Activated CD4-positive, alpha-beta T cell treated with anti-CD3 and anti-CD28 coated beads, Interleukin-2, Interleukin-4, amounts not matched to agents 100 ng/mL and 50 ng/mL, durations not matched to agents 16 hours and 8 hours (primary cell): ENCODE results near the gene ANXA3.
"Not testable (repeated sequence)": the region's sequence is repeated elsewhere in the genome, so short reads cannot be mapped to it uniquely, and the experiment has no call there.

ENCODE experiments used
- DNase-seq: peaks from one replicate; pipeline ENCODE4 v3.0.0-alpha.2; 2020; ENCODE audit warnings: low spot score

Gene ANXA3

DNA sequence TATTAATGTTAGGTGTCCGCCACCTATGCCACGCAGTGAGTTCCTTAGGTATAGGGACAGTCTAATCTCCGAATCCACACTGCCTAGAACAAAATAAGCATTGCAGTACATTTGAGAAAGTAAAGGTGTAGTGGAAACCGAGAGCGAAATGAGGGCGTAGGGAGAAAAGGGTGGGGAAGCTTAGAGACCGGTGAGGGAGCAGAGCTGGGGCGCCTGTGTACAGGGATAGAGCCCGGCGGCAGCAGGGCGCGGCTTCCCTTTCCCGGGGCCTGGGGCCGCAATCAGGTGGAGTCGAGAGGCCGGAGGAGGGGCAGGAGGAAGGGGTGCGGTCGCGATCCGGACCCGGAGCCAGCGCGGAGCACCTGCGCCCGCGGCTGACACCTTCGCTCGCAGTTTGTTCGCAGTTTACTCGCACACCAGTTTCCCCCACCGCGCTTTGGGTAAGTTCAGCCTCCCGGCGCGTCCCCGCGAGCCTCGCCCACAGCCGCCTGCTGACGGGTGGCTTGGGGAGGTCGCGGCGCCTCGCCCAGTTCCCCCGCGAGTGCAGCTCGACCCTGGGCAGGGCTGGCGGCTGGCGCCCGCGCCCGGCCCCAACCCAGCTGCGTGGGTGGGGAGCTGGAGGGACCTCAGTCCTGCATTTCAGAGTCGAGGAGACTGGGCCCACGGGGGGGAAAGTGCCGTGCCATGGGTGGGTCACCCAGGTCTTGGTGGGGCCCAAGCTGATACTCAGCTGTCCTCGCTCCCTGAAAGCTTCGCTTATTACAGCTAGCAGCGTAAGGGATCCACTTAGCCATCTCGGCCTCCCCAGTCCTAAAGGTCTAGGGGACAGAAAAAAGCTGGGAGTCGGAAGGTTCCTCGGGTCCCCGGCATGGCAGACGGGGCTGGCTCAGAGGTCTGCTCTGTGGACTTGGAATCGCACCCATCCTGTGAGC lies at the start of gene ANXA3:
Gene ANXA3, plus strand, starts transcription at position 351 of the 932 bp plus-strand sequence. CDS start 2,704 bp downstream, outside the sequence.
- no peak for DNase-seq

- not testable (repeated sequence) for DNase-seq
These were observed 45.3 kb upstream of the ANXA3 start for GRCh38 chr4:78506260-78506659.

- no peak for DNase-seq
These were observed 42.5 kb upstream of the ANXA3 start for GRCh38 chr4:78509043-78509442.

DNA sequence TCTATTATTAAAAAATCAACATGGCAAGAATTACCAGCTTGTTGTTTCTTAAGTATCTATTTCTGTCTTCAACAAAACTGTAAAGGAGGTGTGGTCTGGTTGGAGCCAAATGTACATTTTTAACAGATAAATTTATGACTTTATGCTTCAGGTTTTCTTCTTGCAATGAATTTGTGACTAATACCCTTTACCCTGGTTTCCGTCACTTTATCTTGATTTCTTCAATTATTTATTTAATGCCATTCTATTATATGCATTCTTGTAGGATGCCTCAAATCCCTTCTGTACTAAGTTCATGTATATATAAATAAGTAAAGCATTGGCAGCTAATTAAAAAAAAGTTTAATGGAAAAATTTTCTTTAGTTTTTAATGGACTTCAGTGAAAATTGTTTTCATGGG lies 41.5 kb upstream of the ANXA3 start:
- DNase-seq: no peak

DNA sequence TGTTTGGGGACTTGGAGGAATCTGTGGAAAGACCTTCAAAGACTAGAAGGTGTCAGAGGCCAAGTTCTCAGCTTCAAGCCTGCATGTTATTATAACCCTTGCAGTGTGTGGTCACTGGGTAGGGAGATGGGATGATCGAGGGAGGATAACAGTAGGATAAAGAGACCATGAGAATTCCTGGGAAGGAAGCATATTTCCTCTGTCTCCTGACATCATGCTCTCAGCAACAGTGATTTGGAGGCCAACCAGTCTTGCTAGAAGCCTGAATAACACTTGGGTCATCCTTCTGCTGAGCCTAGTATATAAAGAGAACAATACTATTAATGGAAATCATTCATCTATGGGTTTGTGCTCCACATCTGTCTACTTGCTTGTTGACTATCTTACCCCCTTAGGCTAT lies 40.9 kb upstream of the ANXA3 start:
- DNase-seq: no peak

DNA sequence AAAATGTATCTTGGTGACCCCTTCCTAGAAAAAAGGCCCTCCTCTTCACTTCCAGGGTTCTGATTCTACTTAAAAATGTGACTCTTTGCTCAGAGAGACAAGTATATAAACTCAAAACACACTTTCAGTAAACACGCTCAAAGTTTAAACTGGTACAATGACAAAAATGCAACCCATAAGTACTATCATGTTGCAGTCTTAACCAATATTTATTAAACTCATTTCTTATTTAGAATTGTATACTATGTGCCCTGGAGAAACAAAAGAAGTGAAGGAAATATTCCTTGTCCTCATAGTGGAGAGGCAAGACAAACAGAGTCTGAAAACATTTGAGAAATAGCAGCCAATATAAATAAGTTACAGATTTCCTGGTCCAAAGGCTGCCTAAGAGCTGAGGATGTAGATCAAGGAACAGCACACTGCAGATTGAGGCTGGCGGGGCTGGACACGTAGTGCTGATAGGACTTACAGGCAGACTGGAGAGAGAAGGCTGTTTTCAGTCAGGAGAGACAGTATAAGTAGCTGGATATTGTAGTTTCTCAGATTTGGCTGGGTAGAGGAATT lies 39.1 kb upstream of the ANXA3 start:
- DNase-seq: no peak

DNA sequence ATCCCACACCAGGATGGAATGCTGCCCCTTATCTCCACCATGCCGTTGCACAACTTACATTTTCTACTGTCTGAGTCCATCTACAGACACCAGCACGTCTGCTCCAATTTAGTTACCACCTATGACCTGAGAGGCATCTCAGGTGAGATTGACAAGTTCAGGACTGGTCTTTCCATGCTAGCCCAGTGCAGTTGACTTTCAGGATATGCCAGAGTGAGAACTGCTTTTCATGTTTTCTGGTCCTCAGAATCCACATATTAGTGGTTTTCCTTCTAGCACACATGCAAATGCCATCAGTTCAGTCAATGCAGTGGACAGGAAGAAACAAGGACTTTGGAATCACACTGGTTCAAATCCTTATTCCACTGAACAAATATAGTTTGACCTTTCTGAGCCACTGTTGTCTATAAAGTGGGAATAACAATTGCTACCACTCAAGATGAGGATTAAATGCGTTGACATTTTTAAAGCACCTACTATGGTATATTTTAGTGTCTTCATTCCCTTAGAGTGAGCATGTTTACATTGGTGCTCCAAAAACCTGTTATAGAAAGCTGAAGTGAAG lies 38.1 kb upstream of the ANXA3 start:
- DNase-seq: no peak

GRCh38 chr4:78517050-78517652 lies 34.4 kb upstream of the ANXA3 start:
- DNase-seq: no peak

DNA sequence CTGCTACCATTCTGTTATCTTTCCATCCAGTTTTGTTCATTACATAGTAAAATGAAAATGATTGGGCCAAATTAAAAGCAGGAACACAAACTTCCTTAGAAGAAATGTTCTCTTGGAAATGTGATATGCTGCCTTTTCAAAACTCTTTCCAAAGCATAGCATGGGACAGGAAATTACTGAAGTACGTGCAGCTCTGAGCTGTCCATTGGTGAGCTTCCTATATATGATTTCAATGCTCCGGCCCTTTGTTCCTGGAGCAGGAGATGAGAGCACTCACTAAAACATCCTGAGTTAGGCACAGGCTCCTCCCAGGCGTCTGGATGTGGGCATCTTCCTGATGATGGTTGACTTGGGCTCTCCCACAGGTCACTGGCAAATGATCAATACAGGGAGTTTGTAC lies 33.0 kb upstream of the ANXA3 start:
- no peak for DNase-seq

GRCh38 chr4:78519962-78520361 lies 31.6 kb upstream of the ANXA3 start:
- DNase-seq: no peak

DNA sequence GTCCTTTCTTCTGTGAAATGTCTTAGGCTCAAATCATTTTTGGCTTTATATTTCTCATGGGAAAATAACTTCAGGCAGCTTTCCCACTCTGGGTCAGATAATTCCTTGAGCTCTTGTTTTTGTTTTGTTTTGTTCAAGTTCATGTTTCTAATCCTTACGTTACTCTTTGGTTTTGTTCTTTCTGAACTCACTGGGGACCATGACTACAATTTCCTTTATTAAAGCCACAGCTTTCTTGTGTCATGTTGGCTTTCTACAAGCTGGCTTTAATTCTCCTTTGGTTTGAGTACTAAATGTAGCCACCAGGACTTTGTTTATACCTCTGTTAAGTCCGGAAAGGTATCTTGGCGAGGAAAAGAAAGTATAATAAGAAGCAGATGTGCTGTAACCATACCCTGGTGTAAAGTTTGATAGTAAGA lies 30.8 kb upstream of the ANXA3 start:
- no peak for DNase-seq

DNA sequence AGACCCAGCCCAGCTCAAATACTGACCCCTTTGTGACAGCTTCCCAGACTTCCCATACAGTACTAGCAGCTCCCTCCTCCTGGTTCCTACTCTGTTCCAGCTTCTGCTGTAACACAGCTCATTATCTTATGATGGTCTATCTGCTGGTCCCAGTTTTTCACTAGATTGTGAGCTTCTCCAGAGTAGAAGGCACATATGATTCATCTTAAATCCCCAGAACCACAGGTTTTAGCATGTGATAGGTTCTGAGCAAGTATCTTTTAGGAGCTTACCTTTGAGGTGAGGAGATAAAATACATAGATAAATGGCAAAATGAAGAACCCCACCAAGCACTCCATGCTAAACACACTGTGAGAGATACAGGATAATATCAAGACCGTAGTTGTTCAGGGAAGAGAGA lies 27.6 kb upstream of the ANXA3 start:
- DNase-seq: no peak

GRCh38 chr4:78525559-78525958 lies 26.0 kb upstream of the ANXA3 start:
- DNase-seq: no peak

DNA sequence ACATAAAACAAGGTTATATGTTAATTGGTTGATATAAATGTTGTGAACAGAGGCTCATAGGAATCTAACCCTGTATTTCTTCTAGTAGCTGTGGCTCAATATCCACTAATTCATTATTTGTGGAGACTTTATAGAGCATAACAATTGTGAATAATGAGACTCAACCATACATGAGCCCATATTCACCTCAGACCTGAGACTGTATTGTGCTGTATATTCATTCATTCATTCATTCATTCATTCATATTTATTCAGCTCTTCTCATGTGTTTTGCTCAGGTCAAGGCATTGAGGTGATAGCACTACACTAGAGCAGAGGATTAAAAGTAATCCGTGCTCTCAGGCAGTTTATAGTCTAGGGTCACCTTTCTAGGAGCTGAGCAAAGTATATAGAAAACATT lies 24.5 kb upstream of the ANXA3 start:
- DNase-seq: no peak

DNA sequence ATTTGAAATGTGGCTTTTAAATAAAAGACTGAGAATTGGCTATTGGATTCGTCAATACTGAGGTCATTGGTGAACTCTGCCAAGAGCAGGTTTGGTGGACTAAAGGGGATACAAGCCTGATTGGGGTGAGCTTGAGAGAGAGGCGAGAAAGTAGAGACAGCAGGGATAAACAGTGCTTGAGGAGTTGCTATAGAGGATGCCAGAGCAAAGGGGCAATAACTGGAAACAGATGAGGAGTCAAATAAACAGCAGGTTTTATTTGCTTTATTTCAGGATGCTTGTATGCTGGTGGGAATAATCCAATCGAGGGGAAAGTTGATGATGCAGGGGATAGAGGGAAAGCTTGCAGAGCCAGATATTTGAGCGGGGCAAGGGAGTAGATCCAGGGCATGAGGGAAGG lies 24.0 kb upstream of the ANXA3 start:
- DNase-seq: no peak

- DNase-seq: no peak
These were observed 23.2 kb upstream of the ANXA3 start for GRCh38 chr4:78528327-78528726.

- DNase-seq: no peak
These were observed 21.9 kb upstream of the ANXA3 start for GRCh38 chr4:78529569-78530209.

GRCh38 chr4:78532046-78532445 lies 19.5 kb upstream of the ANXA3 start:
- DNase-seq: no peak

DNA sequence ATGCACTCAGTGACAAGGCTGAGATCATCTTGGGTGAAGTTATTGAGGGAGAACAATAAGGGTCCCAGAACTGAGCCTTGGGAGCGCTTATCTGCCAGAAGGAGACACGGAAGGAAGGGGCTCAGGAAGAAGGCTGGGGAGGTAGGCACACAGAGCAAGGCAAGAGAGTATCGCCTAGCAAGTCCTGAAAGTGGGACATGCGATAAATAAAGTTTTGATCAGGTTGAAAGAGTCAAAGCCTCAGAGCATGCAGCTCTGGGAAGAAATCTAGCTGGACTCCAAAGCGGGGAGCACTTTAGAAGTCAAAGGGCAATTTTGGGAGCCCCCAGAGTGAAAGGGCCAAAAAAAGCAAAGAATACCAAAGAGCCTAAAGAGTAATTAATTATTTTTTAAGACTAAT lies 17.7 kb upstream of the ANXA3 start:
- DNase-seq: no peak

DNA sequence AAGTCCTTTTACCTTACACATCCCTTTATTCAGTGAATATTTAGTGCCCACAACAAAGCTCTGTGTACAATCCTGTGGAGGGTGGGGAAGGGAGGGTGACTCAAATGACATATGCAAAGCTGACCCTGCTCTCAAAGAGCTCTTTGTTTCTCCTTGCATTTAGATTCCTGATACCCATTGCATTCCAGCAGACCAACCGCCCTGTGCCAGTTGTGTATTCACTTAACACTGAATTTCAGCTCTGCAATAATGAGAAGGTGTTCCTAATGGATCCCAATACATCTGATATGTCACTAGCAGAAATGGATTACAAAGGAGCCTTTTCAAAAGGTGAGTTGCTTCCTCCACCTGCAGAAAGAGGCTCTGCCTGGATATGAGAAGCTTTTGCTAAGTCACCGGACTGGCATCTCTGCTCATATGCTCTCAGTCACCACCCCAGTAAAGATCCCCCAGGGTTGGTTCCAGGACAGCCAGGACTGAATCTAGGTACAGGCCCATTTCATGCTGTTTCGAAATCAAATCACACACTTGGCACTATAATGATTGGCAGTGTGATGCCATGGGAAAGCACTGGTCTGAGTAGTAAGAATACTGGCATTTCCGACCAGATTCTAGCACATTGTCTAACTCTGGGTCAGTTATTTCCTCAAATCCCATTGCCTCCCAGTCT lies 17.1 kb upstream of the ANXA3 start:
- no peak for DNase-seq

DNA sequence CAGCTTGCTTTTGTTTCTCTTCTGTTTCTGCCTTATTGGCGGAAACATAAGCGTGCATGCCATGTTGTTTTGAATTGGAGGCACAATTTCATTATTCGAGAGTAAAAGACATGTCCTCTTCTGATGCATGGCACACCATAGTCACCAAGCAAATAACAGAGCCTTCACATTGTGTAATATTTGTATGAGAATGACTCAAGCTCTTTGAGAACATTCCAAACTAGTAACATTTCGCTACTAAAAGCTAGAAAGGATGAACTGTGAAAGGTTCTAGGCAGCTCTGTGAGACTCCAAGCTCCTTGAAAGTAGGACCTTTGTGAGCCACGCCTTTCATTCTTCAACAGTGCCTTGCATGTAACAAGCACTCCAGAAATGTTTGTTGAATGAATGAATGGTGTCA lies 9.2 kb upstream of the ANXA3 start:
- no peak for DNase-seq
